RWPE1 (cell line): Measurements from ENCODE around the gene TKT.

Experiments used
- CTCF ChIA-PET: fragments of 350-600 bp; sonication (Branson Sonifier 250); formaldehyde crosslinking; extraction: SDS; loops from one replicate; lab custom pipeline; 2021; lab: Yijun Ruan, JAX
- POLR2A ChIA-PET: fragments of 400-600 bp; formaldehyde crosslinking; extraction: SDS; loops from one replicate; lab custom pipeline; 2020; ENCODE audit warnings: antibody characterized with exemption; ENCODE audit not compliant: low non-redundant PET; lab: Yijun Ruan, JAX
- DNase-seq: peaks from one replicate; pipeline ENCODE4 v3.0.0; 2012; ENCODE audit warnings: low spot score
- H3K27ac ChIP-seq: fragments of 450-650 bp; 2 replicates; pipeline ENCODE4 v1.5.1; 2017
- TF ChIP-seq, protein P1 (sequence below): fragments of 450-650 bp; conservative IDR thresholded peaks from 2 replicates; pipeline ENCODE4 v1.5.1; 2017; ENCODE audit warnings: low read depth, mild to moderate bottlenecking

Gene TKT

DNA sequence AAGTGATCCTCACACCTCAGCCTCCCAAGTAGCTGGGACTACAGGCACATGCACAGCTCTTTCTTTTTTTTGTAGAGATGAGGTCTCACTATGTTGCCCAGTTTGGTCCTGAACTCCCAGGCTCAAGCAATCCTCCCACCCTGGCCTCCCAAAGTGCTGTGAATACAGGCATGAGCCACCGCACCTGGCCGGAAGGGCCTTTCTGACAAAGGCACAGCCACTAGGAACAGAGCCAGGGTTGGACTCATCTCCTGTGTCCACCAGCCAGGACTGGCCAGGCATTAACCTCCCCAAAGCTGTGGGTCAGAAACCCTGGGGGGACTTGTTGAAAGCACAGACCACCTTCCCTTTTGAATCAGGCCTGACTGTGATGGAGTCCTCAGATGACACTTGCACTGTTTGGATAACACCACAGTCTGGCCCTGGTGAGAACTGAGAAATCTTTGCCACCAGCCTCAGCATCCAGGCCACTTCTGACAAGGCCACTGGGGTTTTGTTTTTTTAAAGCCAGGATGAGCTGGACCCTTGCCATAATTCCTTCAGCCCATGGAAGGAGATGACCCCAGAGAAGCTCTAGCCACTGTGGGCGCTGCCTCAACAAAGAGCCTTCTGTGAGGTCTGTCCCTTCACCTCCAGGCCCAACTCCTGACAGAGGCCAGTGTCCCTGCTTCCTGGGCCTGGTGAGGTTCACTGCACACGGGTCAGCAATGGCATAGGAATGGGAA lies 4.8 kb downstream of the TKT start:
- TF ChIP-seq, protein P1, sequence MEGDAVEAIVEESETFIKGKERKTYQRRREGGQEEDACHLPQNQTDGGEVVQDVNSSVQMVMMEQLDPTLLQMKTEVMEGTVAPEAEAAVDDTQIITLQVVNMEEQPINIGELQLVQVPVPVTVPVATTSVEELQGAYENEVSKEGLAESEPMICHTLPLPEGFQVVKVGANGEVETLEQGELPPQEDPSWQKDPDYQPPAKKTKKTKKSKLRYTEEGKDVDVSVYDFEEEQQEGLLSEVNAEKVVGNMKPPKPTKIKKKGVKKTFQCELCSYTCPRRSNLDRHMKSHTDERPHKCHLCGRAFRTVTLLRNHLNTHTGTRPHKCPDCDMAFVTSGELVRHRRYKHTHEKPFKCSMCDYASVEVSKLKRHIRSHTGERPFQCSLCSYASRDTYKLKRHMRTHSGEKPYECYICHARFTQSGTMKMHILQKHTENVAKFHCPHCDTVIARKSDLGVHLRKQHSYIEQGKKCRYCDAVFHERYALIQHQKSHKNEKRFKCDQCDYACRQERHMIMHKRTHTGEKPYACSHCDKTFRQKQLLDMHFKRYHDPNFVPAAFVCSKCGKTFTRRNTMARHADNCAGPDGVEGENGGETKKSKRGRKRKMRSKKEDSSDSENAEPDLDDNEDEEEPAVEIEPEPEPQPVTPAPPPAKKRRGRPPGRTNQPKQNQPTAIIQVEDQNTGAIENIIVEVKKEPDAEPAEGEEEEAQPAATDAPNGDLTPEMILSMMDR: no peak
- H3K27ac ChIP-seq: peak overlapping the region; percentile 67
- DNase-seq: no peak
- POLR2A ChIA-PET: interaction anchor here (0.7 kb wide), 1 partner anchor 95 kb away, joined by 3 read pairs; no protein-coding TSS in a partner anchor
- CTCF ChIA-PET: interaction anchor here (0.6 to 0.7 kb wide), 3 partner anchors 47 to 1081 kb away, joined by 3 to 4 read pairs (median 3); no protein-coding TSS in a partner anchor

DNA sequence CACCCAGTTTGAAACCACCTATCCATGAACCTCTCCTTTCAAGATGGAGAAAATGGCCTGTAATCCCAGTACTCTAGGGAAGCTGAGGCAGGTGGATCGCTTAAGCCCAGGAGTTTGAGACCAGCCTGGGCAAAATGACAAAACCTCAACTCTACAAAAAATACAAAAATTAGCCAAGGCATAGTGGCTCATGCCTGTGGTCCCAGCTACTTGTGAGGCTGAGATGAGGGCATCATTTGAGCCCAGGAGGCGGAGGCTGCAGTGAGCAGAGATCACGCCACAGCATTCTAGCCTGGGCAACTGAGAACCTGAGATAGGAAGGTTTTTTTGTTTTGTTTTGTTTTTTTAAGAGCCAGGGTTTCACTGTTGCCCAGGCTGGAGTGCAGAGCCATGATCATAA lies 5.4 kb downstream of the TKT start:
- peak overlapping the region; percentile 67 for H3K27ac ChIP-seq
- POLR2A ChIA-PET: no interaction called here
- CTCF ChIA-PET: interaction anchor here (0.7 kb wide), 1 partner anchor 46 kb away, joined by 4 read pairs; no protein-coding TSS in a partner anchor
- no peak for DNase-seq
- TF ChIP-seq, protein P1: no peak

GRCh38 chr3:53248161-53248560 lies 7.7 kb downstream of the TKT start:
- peak overlapping the region; percentile 39 for H3K27ac ChIP-seq
- DNase-seq: no peak
- ChIA-PET POLR2A (no interaction called here), CTCF (no interaction called here)
- TF ChIP-seq, protein P1: no peak

GRCh38 chr3:53247619-53248018 lies 8.2 kb downstream of the TKT start:
- ChIA-PET CTCF (interaction anchor here (0.6 kb wide), 1 partner anchor 846 kb away, joined by 3 read pairs; no protein-coding TSS in a partner anchor), POLR2A (no interaction called here)
- H3K27ac ChIP-seq: no peak overlapping the region
- TF ChIP-seq, protein P1: no peak
- no peak for DNase-seq

- ChIA-PET POLR2A (no interaction called here), CTCF (no interaction called here)
- TF ChIP-seq, protein P1: no peak
- H3K27ac ChIP-seq: peak overlapping the region; percentile 96
- DNase-seq: no peak
Observed at GRCh38 chr3:53244271-53244670, 11.6 kb downstream of the TKT start.

GRCh38 chr3:53243785-53244184 lies 12.0 kb downstream of the TKT start:
- CTCF ChIA-PET: no interaction called here
- peak overlapping the region; percentile 96 for H3K27ac ChIP-seq
- TF ChIP-seq, protein P1: no peak
- DNase-seq: no peak
- POLR2A ChIA-PET: no interaction called here
